Activated naive CD8-positive, alpha-beta T cell treated with anti-CD3 and anti-CD28 coated beads, Interleukin-2, amount 50 U/mL, for 24 hours (primary cell): ENCODE measurements around the gene HOGA1.
"Not testable (repeated sequence)": the region's sequence is repeated elsewhere in the genome, so short reads cannot be mapped to it uniquely, and the experiment has no call there.

Source experiments
- ATAC-seq: fragments of 150-1000 bp; cut with Tn5 transposase; one replicate; pipeline ENCODE4 v1.10.0; 2021
- DNase-seq: peaks from one replicate; pipeline ENCODE4 v3.0.0; 2021
- H3K27ac Mint-ChIP-seq: one replicate; pipeline ENCODE4 v1.8.0; 2021; ENCODE audit warnings: mild to moderate bottlenecking, mixed read lengths
- H3K27me3 Mint-ChIP-seq: one replicate; pipeline ENCODE4 v1.8.0; 2021; ENCODE audit warnings: mixed read lengths
- H3K36me3 Mint-ChIP-seq: one replicate; pipeline ENCODE4 v1.8.0; 2021; ENCODE audit warnings: low read depth, mixed read lengths
- H3K4me1 Mint-ChIP-seq: one replicate; pipeline ENCODE4 v1.8.0; 2021; ENCODE audit warnings: mixed read lengths
- H3K4me3 Mint-ChIP-seq: one replicate; pipeline ENCODE4 v1.8.0; 2021; ENCODE audit warnings: mild to moderate bottlenecking, moderate library complexity, mixed read lengths
- H3K9me3 Mint-ChIP-seq: one replicate; pipeline ENCODE4 v1.8.0; 2021; ENCODE audit warnings: mixed read lengths

HOGA1 gene

DNA sequence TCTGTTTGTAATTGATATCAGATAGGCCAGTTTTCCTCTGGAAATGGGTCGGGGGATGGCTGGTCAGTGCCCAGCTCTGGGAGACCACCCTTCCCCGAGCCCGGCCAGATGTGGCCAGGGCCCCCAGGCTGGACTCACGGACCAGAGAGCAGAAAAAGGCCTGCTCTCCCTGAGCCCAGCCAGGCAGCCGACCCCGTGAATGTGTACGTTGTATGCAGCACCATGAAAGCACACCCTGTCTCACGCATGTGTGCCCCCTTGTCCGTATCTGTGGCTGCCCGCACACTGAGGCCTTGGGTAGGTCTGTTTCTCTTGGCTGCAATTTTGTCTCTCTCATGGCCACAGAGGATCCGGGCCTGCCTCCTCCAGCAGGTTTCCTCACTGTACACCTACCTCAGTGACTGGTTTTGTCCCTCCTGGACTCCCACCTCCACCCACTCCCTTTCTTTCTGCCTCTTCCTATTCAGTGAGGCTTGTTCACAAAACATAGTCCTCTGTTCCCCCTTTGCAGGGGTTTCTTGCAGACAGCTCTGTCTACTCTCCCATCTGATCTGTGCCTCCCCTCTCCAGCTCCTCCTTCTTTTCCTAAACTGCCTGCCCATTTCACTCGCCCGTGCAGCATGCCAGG is 35.2 kb upstream of the HOGA1 start:
- Mint-ChIP-seq H3K9me3 (no peaks in the 10 kb centered on the region), H3K27me3 (no peaks in the 10 kb centered on the region), H3K4me1 (no peaks in the 10 kb centered on the region), H3K4me3 (no peak overlapping the region), H3K36me3 (no peaks in the 10 kb centered on the region), H3K27ac (no peak overlapping the region)
- ATAC-seq = no peak
- no peak for DNase-seq

DNA sequence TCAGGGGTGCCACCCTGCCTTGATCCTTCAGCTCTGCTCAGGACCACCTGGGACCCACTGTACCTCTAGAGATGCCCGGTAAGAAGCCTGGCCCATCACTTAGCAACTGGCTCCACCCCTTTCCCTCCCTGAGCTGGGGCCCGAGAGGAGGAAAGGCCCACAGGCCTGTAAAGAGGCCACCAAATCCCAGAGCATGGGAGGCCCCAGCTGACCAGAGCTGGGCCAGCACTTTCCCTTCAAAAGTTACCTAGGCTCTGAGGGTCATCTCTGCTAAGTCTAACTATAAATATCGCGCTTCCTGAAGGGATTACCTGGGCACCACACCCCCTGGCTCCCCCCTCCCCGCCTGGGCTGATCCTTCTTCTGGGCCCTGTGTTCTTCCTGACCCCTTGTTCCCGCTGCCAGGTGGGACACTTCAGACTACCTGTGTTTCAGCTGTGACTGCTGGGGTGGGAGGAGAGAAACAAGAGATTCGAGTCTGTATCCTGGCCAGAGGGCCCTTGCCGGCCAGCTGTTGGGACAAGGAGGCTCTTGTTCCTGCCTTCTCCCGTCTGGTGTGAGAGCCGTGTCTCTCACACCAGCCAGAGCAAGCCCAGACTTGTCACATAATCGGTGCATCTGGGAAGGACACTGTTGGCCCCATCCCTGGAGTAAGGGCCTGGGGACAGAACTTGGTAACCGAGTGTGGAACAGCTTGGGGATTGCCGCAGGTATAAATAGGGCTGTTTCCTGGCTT is 34.4 kb upstream of the HOGA1 start:
- Mint-ChIP-seq H3K27me3 (no peaks in the 10 kb centered on the region), H3K9me3 (no peaks in the 10 kb centered on the region), H3K4me1 (no peaks in the 10 kb centered on the region), H3K27ac (peak overlapping the region; percentile 59), H3K4me3 (no peak overlapping the region), H3K36me3 (no peaks in the 10 kb centered on the region)
- no peak for DNase-seq
- no peak for ATAC-seq

DNA sequence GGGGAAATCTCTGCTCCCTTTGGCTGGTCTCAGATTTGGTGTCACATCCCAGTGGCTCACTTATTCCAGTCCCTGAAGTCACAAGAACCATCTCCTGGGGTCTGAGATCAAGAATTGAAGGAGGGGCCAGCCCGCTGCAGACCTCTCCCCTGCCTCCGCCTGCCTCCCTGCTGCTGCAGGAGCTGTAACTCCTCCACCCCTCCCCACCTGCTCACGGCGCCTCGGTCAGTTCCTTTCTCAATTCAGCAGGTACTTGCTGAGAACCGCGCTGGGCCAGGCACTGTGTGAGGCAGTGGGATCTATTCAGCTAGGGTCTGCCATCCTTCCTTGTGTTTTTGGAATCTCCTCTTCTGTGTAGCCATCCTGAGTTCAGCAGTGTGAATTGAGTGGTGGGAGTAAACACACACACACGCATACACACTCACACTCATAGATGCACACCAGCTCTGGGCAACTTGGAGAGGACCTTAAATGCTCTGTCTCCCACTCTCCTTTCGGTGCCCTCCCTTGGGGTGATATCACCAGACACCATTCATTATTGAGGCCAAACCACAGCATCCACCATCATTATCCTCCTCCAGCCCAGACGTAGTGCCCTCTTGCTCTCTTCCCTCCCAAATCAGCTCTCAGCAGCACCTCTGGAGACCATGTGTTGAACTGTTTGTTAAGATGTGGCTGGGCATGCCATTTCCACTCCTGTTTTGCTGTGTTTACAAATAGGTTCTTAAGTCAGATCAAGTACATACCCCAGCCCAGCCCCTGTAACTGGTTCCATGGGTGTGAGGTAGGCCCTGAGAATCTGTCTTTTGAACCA is 33.6 kb upstream of the HOGA1 start:
- H3K4me1 Mint-ChIP-seq = no peaks in the 10 kb centered on the region
- no peaks in the 10 kb centered on the region for H3K9me3 Mint-ChIP-seq
- ATAC-seq (no peak), DNase-seq (no peak)
- no peak overlapping the region for H3K27ac Mint-ChIP-seq
- no peak overlapping the region for H3K4me3 Mint-ChIP-seq
- no peaks in the 10 kb centered on the region for H3K36me3 Mint-ChIP-seq
- H3K27me3 Mint-ChIP-seq = no peaks in the 10 kb centered on the region

DNA sequence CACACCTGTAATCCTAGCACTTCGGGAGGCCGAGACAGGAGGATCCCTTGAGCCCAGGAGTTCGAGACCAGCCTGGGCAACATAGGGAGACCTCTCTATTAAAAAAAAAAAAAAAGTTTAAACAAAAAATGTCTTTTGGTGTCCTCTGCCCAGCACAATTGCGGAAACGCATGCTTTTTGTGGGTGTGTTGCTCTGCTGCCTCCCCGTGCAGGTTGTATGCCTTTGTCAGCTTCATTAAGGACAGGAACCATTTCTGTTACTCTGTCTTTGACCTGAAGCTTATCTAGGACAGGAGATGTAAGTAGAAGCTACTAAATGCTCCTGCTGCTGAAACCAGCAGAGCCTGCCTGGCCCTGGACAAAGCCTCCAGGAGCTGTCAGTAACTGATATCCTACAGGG is 32.9 kb upstream of the HOGA1 start:
- Mint-ChIP-seq H3K4me3 (no peak overlapping the region), H3K27me3 (no peaks in the 10 kb centered on the region), H3K4me1 (no peaks in the 10 kb centered on the region), H3K36me3 (no peaks in the 10 kb centered on the region), H3K9me3 (no peaks in the 10 kb centered on the region), H3K27ac (no peak overlapping the region)
- no peak for ATAC-seq
- no peak for DNase-seq

DNA sequence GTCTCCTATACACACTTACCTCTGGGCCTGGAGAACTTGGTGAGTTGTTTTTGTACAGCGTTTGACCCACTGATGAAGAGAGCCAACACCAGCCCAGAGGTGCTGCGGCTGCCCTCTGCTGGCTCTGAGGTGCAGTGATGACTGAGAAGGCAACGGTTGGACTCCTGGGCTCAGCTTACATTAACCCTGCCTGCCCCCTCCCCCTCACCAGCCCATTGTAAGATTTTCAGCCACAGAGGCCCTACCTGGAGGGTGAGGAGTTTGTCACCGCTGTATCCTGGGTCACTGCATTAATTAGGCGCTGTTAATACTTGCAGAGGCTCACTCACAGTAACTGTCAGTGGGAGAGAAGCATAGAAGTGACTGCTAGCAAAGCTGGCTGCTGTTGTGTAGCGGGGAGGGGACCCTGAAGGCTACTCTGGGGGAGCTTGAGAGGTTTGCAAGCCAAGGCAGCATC is 30.6 kb upstream of the HOGA1 start:
- no peak overlapping the region for H3K4me3 Mint-ChIP-seq
- H3K4me1 Mint-ChIP-seq = no peaks in the 10 kb centered on the region
- DNase-seq (peak; percentile 68), ATAC-seq (peak; percentile 98)
- no peak overlapping the region for H3K27ac Mint-ChIP-seq
- H3K9me3 Mint-ChIP-seq = no peaks in the 10 kb centered on the region
- H3K36me3 Mint-ChIP-seq = no peaks in the 10 kb centered on the region
- H3K27me3 Mint-ChIP-seq = no peaks in the 10 kb centered on the region

DNA sequence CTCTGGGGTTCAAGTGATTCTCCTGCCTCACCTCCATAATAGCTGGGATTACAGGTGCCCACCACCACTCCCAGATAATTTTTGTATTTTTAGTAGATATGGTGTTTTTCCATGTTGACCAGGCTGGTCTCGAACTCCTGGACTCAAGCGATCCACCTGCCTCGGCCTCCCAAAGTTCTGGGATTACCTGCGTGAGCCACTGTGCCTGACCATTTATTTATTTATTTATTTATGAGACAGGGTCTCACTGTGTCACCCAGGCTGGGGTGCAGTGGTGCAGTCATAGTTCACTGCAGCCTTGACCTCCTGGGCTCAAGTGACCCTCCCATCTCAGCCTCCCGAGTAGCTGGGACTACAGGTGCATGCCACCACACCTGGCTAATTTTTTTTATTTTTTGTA is 29.9 kb upstream of the HOGA1 start:
- H3K27ac Mint-ChIP-seq, H3K9me3 Mint-ChIP-seq, DNase-seq, ATAC-seq, H3K36me3 Mint-ChIP-seq, H3K4me3 Mint-ChIP-seq, H3K27me3 Mint-ChIP-seq, H3K4me1 Mint-ChIP-seq: not testable (repeated sequence)

DNA sequence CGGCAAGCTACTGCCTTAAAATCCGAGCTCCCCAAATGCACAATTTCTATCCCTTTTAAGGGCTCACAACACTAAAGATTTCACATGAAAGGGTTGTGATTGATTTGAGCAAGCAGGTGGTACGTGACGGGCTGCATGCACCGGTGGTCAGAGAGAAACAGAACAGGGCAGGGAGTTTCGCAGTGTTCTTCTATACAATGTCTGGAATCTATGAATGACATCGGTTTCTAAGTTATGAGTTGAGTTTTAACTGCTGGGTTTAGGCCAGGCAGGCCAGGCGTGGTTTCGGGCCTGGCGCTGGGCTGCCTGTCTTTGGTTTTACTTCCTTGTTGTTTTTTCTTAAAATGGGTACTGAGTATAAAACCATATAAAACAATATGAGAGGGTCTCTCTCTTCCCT is 28.6 kb upstream of the HOGA1 start:
- H3K9me3 Mint-ChIP-seq, H3K27ac Mint-ChIP-seq, H3K4me1 Mint-ChIP-seq, DNase-seq, ATAC-seq, H3K36me3 Mint-ChIP-seq, H3K4me3 Mint-ChIP-seq, H3K27me3 Mint-ChIP-seq: not testable (repeated sequence)

DNA sequence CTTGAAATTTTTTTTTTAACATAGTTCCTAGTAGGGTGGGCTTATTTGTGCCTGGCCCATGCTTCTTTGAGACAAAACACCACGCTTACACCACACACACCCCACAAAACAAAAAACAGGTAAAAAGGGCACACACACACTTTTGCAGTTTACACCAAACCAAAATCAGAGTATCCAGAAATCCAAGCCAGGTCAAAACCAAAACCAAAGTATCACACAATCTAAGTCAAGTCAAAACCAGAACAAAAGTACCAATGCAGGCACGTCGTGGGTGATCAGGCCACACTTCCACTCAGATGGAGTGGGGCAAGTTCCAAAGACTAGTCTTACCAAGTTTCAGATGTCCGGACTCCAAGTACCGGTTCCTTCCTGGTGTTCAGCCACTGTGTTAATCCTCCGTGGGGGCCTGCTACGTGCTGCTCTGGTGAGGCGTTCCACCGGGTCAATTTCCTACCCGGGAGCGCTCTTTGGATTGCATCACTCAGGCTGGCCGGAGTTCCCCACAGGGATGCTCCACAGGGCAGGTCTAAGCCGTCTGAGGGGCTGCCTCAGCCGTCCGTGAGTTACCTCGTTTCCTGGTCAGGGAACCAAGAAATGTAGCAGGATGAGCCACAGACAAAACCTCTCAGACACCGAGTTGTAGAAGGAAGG is 23.3 kb upstream of the HOGA1 start:
- not testable (repeated sequence) for H3K27me3 Mint-ChIP-seq, H3K4me3 Mint-ChIP-seq, DNase-seq, H3K36me3 Mint-ChIP-seq, H3K27ac Mint-ChIP-seq, ATAC-seq, H3K4me1 Mint-ChIP-seq, H3K9me3 Mint-ChIP-seq

DNA sequence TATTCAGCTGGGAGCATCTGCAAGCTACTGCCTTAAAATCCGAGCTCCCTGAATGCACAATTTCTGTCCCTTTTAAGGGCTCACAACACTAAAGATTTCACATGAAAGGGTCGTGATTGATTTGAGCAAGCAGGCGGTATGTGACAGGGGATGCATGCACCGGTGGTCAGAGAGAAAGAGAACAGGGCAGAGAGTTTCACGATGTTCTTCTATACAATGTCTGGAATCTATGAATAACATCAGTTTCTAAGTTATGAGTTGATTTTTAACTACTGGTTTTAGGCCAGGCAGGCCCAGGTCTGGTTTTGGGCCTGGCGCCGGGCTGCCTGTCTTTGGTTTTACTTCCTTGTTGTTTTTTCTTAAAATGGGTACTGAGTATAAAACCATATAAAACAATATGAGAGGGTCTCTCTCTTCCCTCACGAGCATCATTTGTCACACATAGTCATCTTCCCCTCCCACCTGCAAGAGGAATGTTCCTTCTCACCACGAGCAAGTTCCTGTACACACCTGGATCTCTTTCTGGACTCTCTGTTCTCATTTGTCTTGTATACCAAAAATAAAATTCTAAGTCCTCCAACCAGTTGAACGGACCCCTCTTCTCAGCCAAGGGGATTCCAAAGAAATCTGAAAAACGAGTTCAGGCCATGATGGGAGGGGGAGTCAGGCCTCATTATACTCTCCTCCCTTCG is 22.7 kb upstream of the HOGA1 start:
- not testable (repeated sequence) for H3K4me3 Mint-ChIP-seq, DNase-seq, H3K27me3 Mint-ChIP-seq, H3K27ac Mint-ChIP-seq, ATAC-seq, H3K36me3 Mint-ChIP-seq, H3K4me1 Mint-ChIP-seq, H3K9me3 Mint-ChIP-seq

DNA sequence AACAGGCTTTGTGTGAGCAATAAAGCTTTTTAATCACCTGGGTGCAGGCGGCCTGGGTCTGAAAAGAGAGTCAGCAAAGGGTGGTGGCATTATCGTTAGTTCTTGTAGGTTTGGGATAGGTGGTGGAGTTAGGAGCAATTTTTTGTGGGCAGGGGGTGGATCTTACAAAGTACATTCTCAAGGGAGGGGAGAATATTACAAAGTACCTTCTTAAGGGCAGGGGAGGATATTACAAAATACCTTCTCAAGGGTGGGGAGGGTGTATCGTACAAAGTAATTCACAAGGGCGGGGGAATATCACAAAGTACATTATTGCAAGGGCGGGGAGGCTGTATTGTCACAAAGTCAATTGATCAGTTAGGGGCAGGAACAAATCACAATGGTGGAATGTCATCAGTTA is 21.9 kb upstream of the HOGA1 start:
- not testable (repeated sequence) for DNase-seq, H3K36me3 Mint-ChIP-seq, H3K9me3 Mint-ChIP-seq, ATAC-seq, H3K4me1 Mint-ChIP-seq, H3K27ac Mint-ChIP-seq, H3K4me3 Mint-ChIP-seq, H3K27me3 Mint-ChIP-seq

DNA sequence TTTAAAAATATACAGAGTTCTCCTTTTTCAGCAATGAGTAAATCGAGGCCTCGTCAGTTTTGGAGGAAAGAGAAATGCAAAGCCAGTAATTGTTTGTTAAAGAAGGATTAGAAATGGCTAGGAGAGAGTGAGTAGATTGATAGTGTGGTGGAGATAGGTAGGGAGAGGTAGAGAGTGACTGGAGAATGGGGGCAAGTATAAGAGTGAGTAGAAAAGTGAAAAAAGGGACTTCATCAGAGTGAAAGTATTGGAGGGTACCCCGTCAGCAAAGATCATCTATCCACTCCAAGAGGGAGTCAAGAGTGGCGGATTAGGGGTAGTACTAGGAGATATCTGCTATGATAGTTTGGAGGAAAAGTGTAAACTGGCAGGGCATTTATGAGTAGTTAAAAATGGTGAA is 20.9 kb upstream of the HOGA1 start:
- Mint-ChIP-seq H3K27ac (no peak overlapping the region), H3K27me3 (no peaks in the 10 kb centered on the region), H3K4me1 (no peaks in the 10 kb centered on the region), H3K36me3 (no peaks in the 10 kb centered on the region), H3K4me3 (no peak overlapping the region), H3K9me3 (no peaks in the 10 kb centered on the region)
- DNase-seq (no peak), ATAC-seq (no peak)

DNA sequence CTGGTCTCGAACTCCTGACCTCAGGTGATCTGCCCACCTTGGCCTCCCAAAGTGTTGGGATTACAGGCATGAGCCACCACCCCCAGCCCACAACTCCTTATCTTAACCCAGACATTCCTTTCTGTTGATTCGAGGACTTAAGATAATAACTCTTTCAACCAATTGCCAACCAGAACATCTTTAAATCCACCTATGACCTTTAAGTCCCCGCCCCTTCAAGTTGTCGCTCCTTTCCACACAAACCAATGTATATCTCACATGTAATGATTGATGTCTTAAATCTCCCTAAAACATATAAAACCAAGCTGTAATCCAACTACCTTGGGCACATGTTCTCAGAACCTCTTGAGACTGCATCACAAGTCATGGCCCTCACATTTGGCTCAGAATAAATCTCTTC is 19.4 kb upstream of the HOGA1 start:
- Mint-ChIP-seq H3K36me3 (no peaks in the 10 kb centered on the region), H3K27me3 (no peaks in the 10 kb centered on the region), H3K9me3 (no peaks in the 10 kb centered on the region), H3K27ac (no peak overlapping the region), H3K4me1 (no peaks in the 10 kb centered on the region), H3K4me3 (no peak overlapping the region)
- ATAC-seq (no peak), DNase-seq (no peak)

DNA sequence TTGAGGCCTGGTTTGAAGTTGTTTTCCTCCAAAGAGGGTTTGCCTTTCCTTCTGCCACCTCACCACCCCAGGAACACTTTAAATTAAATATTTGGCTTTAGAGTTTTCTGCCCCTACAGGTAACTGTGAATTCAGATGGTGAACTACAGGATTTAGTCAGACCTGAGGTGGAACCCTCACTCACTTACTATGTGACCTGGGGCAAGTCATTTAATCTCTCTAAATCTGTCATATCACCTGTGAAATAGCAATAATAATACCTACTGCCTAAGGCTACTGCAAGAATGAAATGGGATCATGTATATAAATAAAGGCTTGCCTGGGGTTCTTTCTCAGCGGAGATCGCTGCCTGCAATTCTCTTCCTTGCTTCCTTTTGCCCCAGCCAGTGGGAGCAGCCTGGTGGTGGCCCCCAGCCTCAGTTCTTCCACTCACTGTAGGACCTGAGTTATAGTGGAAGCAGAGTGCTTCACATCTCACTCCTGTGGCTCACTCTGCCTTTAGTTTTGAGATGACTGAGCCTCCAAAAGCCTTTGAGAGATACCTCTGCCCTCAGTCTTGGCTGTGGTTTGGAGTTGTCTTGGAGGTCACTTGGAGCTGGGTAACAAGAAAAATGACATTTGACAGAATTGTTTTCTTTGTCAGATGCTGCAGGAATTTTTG is 17.7 kb upstream of the HOGA1 start:
- no peaks in the 10 kb centered on the region for H3K27me3 Mint-ChIP-seq
- ATAC-seq = no peak

DNA sequence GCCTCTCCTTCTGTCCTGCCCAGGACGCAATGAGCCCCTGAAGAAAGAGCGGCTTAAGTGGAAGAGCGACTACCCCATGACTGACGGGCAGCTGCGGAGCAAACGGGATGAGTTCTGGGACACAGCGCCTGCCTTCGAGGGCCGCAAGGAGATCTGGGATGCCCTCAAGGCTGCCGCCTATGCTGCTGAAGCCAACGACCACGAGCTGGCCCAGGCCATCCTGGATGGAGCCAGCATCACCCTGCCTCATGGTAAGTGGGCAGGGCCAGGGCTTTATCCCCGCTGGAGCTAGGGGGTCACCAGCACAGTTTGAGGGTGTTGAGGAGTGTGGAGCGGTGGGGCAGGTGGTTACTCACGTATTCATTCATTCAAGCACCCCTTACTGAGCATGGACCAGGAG is 16.3 kb upstream of the HOGA1 start:
- Mint-ChIP-seq H3K36me3 (no peaks in the 10 kb centered on the region), H3K4me1 (no peaks in the 10 kb centered on the region), H3K27me3 (no peaks in the 10 kb centered on the region), H3K9me3 (no peaks in the 10 kb centered on the region), H3K4me3 (no peak overlapping the region), H3K27ac (no peak overlapping the region)
- no peak for ATAC-seq
- no peak for DNase-seq

More for the DNA sequence above, 17.7 kb upstream of the HOGA1 start:
- DNase-seq = no peak
- Mint-ChIP-seq H3K9me3 (no peaks in the 10 kb centered on the region), H3K36me3 (no peaks in the 10 kb centered on the region), H3K4me1 (no peaks in the 10 kb centered on the region), H3K4me3 (no peak overlapping the region), H3K27ac (no peak overlapping the region)
